ENCODE measurements around the gene TGM1.

TGM1 gene

GRCh38 chr14:24291446-24292117, 28.6 kb upstream of the TGM1 start:
- no peak for DNase-seq

GRCh38 chr14:24290746-24291145, 27.8 kb upstream of the TGM1 start:
- no peak for DNase-seq

- DNase-seq, result no peak
Measured at GRCh38 chr14:24289649-24290280, 26.8 kb upstream of the TGM1 start.

- no peak for DNase-seq
Measured at GRCh38 chr14:24286996-24287395, 24.0 kb upstream of the TGM1 start.

GRCh38 chr14:24285351-24285750, 22.4 kb upstream of the TGM1 start:
- no peak for DNase-seq

GRCh38 chr14:24284501-24285035, 21.6 kb upstream of the TGM1 start:
- DNase-seq, result no peak

- DNase-seq, result no peak
Measured at GRCh38 chr14:24283796-24284460, 21.0 kb upstream of the TGM1 start.

- DNase-seq, result no peak
Measured at GRCh38 chr14:24282736-24283135, 19.8 kb upstream of the TGM1 start.

GRCh38 chr14:24281636-24282035, 18.7 kb upstream of the TGM1 start:
- DNase-seq, result no peak

GRCh38 chr14:24280797-24281460, 18.0 kb upstream of the TGM1 start:
- no peak for DNase-seq

- no peak for DNase-seq
Measured at GRCh38 chr14:24279301-24280186, 16.6 kb upstream of the TGM1 start.

GRCh38 chr14:24278424-24278823, 15.4 kb upstream of the TGM1 start:
- DNase-seq, result no peak

- no peak for DNase-seq
Measured at GRCh38 chr14:24277606-24278321, 14.8 kb upstream of the TGM1 start.

GRCh38 chr14:24277071-24277470, 14.1 kb upstream of the TGM1 start:
- DNase-seq, result no peak

- DNase-seq, result no peak
Measured at GRCh38 chr14:24274101-24274543, 11.1 kb upstream of the TGM1 start.

- no peak for DNase-seq
Measured at GRCh38 chr14:24273422-24273998, 10.5 kb upstream of the TGM1 start.

GRCh38 chr14:24272467-24272866, 9.5 kb upstream of the TGM1 start:
- no peak for DNase-seq

- DNase-seq, result no peak
Measured at GRCh38 chr14:24271834-24272263, 8.9 kb upstream of the TGM1 start.

GRCh38 chr14:24271134-24271833, 8.3 kb upstream of the TGM1 start, which contains the start of gene RABGGTA:
TSS of gene RABGGTA (minus strand) at chr14:24271597. CDS start at chr14:24271115, 482 bp downstream.
- DNase-seq, result peak; percentile 59

- no peak for DNase-seq
Measured at GRCh38 chr14:24270537-24271133, 7.7 kb upstream of the TGM1 start.

All from T1000 (cell line).